Measurements from ENCODE around the gene ZNF445.

- no peak for TF ChIP-seq POLR2A (IDR thresholded peaks at IDR 0.05)
- TF ChIP-seq CTCF (IDR thresholded peaks at IDR 0.05): no peak
These were observed 49.8 kb downstream of the ZNF445 start for GRCh38 chr3:44427683-44428082.

Measured in thyroid gland (tissue), 4 donors.